ENCODE results near the gene ARL5A.

- TF ChIP-seq CTCF (IDR thresholded peaks at IDR 0.05; ENCODE audit: low read depth, low read length): no peak
- TF ChIP-seq POLR2A (IDR thresholded peaks at IDR 0.05; ENCODE audit: extremely low read depth, insufficient read length): no peak
- TF ChIP-seq MAX (IDR thresholded peaks at IDR 0.05; ENCODE audit: low read depth, low read length): no peak
- TF ChIP-seq MYC (IDR thresholded peaks at IDR 0.05; ENCODE audit: low read depth, low read length): no peak
Observed at GRCh38 chr2:151757861-151758260, 70.4 kb downstream of the ARL5A start.

Measured in NB4 (cell line).